Brain pericyte (primary cell): ENCODE data around the gene PPP1R1C.
"Not testable (repeated sequence)": the region's sequence is repeated elsewhere in the genome, so short reads cannot be mapped to it uniquely, and the experiment has no call there.

Experiments used
- DNase-seq: peaks from one replicate; pipeline ENCODE4 v3.0.0-alpha.2; 2012; ENCODE audit warnings: low read depth, low spot score

Gene PPP1R1C

DNA sequence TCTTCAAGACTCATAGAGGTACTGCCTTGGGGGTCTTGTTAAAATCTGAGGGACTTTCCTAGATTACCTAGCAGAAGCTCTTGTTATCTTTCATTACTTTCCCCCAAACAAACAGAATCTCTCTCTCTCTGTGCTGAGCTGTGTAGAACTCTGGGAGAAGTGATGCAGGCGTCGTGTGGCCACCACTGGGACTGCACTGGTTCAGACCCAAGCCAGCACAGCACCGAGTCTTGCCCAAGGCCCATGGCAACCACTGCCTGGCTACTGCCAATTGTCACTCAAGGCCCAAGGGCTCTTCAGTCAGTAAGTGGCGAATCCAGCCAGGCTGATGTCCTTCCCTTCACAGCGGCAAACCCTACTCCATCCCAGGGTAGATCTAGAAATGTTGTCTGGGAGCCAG, 28.6 kb downstream of the PPP1R1C start:
- no peak for DNase-seq

DNA sequence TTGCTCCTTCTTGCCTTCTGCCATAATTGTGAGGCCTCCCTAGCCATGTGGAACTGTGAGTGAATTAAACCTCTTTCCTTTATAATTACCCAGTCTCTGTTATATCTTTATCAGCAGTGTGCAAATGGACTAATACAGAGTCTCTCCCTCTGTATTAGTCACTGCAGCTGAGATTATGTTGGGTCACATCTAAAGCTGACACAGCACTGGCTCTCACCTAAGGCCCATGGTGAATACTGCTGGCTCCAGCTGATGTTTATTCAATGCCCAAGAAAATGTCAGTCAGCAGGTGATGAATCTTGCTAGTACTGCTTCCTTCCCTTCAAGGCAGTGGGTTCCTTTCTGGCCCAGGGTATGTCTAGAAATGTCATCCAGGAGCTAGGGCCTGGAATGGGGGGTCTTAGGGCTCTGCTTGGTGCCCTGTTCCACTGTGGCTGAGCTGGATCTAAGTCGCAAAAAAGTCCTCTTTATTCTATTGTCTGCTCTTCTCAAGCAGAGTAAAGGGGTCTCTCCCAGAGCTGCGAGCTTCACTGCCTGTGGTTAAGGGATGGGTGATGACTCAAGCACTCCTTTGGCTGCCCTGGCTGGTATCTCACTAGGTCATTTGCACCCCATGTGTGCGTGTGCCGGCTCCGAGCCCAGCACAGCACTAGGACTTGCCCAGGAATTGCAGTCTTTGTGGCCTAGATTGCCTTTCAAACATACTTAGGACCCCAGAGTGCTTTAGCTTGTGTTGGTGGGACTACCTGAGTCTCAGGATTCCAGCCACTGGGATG, 29.9 kb downstream of the PPP1R1C start:
- DNase-seq = no peak

DNA sequence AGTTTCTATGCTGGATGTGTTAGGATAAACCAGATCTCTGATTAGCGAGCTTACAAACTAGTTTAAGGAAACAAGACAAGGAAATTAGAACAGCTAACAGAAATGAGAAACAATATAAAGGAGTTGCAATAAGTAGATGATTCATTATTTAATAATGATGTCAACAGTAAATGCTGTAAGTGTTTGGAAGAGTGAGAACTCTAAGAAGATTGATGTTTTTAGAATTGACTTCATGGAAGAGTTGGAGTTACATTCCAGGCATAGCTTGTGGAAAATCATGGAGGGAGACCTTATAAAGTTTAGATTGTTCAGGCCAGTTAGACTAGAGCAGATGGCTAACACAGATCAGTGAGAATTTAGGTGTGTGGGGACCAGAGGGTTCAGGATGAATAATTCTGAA, 32.6 kb downstream of the PPP1R1C start:
- no peak for DNase-seq

DNA sequence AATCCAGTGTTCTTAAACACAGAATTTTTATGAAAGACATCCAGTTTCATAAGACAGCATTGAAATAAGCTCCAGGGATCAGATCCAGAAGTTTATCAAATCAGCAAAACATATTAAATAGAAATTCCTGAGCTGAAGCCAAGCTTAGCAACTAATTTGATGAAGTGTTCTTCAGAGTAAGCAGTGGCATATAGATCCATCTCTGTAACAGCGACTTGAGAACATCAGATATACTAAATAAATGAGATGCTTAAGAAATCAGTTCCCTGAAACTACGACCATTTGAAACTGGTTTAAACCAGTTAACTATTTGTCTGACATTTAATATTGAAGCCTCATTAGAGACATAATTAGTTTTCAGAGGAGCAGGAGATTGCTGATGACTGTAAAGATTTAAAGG, 34.1 kb downstream of the PPP1R1C start:
- no peak for DNase-seq

DNA sequence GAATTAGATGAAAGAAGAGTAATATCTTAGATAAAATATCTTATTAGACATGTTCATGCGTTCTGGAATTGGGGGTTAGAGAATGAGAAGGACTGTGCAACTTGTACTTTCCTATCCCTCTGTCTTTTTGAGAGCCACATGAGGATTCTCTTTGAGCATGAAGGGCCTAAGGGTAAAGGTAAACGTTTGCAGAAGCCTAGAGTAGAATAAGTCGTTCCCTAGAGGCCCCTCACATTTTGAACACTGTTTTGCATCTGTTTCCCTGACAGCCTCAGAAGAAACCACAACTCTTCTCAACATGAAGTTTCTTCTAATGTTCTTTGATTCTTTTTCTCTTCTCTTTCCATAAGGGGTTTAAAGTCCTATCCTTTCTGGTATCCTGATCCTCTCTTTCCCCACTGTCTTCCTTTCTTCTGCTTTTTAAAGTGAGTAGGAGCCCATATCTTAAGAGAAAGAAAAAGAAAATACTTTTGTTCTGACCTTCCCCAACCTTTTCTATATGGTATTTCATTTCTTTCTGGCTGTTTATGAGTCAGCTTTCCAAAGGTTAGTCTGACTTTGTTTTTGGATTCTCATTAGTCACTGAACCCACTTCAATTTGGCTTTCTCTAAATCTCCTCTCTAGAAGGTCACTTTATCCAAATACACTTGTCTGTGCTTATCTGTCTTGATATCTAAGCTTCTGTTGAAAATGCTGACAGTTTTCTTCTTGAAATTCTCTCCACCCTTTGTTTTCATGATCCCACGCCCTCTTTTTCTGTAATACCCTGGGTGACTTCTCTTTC, 34.8 kb downstream of the PPP1R1C start:
- DNase-seq = peak; percentile 22

DNA sequence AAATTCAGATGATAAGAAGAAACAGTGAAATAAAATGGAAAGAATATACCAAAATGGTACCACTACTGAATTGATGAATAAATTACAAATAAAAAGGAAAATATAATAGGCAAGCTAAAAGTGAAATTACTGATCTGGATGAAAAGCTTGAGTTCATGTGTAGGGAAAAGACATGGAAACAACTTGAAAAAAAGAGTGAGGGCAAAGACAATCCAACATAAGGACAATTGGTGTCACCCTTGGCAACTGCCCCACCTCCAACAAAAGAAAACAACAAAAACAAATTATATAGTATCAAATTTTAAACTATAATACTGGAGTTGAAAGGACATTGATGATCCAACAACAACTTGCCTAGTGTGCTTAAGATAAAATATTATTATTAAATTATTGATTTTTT, 37.6 kb downstream of the PPP1R1C start:
- no peak for DNase-seq

DNA sequence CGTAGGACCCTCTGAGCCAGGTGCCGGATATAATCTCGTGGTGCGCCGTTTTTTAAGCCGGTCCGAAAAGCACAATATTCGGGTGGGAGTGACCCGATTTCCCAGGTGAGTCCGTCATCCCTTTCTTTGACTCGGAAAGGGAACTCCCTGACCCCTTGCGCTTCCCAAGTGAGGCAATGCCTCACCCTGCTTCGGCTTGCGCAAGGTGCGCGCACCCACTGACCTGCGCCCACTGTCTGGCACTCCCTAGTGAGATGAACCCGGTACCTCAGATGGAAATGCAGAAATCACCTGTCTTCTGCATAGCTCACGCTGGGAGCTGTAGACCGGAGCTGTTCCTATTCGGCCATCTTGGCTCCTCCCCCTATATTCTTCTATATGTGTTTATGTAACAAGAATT, 45.2 kb downstream of the PPP1R1C start:
- DNase-seq = not testable (repeated sequence)

DNA sequence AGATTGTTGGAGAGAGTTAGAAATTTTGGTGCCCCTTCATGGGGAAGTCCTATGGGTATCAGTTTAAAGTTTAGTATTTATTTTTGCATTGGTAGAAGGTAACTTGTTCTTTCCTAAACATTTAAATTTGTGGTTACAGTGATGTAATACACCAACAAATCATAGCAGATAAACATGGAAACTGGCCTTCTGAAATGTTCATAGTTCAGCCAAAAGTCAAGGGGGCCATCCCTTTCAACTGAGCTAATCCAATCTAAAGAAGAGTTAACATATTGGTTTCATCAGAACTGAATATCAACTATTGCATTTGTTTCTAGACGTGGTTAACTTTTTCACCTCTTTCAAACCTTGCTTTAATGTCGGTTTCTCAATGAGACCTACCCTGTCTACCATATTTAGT, 46.3 kb downstream of the PPP1R1C start:
- no peak for DNase-seq

DNA sequence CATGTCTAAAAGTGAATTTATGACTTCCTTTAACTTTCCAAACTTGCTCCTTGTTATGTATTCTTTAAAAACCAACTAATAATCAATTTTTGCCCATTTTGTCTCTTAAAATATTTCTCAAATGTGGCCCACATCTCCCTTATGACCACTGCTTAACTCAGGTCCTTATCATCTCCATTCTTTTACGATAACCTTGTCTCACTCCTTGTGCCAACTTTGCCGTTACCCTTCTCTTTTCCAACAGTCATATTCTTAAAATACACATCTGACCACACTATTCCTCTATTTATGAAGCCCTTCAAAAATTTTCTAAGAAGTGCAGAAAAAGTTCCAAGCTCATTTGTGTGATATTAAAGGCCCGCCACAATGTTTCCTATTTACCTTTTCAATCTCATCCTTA, 47.8 kb downstream of the PPP1R1C start:
- DNase-seq = no peak

DNA sequence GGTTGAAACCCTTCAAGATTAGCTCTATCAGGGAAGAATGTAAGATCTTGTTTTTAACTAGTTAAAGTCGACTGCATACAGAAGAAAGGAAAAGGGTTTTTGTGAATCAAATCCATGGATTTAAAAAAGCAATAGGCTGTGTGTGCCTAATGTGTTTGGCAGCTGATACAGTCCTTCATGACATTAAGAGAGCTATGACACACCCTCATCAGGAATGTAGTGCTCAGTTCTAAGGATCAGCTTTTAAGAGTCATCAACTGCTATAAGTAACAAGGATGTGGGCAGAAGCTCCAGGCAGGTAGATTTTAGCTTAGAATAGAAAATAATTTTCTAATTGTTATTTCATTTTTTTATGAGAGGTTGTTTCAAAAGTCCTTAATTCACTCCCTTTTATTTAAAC, 52.9 kb downstream of the PPP1R1C start:
- DNase-seq = no peak

DNA sequence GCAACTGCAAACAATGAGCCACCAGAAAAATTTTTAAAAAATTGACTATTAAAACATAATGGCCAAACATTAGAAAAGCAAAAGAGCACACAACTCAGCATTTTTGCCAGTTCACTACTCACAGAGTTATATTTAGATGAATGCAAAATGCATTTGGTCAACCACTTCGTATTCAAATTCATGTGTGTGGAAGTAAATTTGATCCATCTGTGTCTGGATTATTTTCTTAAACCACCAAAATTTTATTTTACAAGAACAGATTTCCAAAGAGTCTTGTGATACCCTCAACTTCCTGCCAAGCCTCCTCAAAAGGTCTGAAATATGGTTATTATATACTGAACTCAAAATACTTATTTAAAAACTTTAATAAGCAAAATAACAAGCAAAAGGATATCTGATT, 57.4 kb downstream of the PPP1R1C start:
- no peak for DNase-seq

DNA sequence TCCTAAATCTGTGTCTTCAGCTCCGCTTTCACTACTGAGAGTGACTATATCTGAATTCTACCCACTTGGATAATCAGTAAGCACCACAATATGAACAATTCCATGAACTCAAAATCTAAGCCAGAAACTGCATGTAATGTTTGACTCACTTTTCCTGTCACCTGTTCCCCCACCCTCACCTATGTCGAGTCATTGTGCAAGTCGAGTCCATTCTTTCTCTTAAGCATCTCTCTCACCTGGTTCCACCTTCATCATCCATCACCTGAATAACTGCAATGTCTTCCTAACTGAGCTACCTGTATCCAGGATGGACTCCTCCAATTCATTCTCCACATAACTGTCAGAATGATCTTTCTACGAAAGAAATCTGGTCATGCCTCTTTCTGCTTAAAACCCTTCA, 58.2 kb downstream of the PPP1R1C start:
- DNase-seq = no peak

DNA sequence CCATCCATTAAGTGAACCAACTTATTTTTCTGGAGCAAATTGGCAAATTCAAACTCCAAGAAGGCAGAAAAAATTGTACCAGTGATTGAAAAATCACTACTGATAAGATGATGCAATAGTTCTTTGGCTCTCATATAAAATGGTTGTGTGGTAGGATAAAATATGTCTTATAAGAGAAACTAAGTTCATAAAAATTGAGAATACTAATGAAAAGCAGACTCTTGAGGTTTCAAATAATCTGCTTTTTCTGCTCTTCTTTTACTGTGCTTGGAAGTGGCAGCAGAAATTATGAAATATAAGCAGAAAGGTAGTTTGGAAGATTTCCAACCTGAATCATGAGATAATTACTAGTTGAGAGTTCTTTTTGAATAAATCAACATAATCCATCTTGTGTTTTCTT, 61.9 kb downstream of the PPP1R1C start:
- DNase-seq = no peak

DNA sequence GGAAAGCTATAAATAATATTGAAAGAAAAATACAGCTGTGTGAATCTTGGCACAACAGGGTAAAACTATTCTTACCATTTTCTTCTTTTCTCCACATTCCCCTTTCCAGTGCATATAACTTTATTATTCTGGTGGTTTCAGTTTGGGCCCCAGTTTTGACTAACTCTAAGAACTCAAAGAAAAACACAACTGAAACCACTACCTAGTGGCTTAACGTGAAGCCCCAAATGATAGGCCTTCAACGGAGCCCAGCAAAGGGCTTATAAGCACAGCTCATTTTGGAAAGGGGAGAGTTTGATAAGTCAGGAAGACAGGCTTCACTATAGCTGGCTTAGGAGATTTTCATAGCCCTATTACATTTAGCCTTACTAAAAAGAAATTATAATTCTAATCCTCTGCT, 62.4 kb downstream of the PPP1R1C start:
- DNase-seq = no peak

DNA sequence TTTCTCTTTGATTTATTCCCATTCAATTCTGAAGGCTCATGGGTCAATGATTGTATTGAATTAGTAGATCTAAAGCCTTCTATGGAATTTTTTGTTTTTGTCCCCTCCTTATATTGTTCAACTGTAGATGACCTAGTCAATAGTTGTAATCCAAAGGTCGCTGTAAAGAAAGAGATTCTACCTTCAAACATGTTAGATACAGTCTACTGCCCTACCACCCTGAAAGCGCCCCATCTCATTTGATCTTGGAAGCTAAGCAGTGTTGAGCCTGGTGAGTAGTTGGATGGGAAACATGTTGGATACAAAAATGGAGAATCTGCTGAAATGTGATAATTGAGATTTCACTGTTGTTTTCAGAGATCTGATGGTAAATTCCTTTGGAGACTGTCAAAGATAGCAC, 63.0 kb downstream of the PPP1R1C start:
- no peak for DNase-seq

DNA sequence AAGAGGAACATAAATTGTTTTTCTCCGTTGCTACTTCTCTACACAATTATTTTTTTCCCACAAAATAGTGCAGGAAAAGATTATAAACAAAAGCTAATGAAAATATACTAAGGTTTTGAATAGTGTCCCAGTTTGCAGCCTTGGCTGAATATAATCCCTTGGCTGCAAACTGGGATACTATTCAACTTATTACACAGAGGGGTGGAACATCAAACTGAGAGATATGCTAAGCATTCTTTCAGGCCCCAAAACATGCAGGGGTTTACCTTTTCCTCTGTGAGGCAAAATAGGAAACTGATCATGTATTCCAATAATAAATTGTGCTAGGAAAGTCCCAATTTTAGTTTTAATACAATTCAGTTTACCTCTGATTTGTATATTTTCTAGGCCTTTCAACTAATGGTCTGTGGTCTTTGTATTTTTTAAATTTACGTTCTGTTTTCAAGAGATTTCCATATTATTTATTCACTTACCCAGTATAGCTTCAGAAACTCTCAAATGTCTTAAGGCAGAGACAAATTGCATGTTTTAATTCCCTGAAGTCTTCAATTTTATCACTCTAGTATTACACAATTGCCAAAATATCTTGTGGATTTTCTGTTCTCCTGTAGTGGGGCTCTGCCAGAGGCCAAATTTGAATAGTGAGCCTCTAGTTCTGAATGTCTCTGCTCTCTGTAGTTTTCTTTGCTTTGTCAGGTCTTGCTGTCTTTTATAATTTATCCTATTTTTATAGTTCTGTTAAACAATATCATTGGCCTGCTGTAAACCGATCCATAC, 63.9 kb downstream of the PPP1R1C start:
- no peak for DNase-seq

DNA sequence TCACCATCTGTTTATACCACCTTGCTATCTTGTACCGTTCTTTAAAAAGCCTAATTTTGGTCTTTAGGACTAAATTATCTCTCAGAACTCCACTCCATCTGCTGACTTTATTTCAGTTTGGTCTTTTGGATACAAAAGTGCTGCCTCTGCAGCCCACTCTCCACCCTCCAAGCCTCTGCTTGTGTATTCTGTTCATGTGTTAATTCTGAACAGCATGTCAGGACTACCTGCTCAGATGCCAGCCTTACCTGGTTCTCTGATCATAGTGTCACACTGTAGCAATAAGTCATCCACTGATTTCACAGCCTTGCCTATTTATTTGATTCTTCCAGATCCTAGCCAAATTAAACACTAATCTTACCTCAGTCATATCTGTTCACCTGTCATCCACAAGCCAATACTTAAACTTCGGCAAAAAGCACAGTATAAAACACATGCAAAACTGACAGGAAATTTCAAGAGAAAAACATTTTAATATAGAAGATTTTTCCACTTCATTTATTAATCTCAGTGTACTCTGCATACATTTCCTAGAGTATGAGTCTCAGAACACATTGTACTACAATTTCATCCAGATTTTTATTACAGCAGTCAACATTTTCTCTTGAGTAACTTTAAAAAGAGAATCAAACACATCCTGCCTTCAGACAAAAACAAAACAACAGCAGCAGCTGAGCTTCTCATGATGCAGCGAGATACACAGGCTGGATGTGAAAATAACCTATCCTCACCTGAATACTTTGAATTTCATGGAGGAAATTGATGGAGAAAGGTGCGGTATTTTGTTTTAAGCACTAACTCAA, 64.9 kb downstream of the PPP1R1C start:
- DNase-seq = no peak

DNA sequence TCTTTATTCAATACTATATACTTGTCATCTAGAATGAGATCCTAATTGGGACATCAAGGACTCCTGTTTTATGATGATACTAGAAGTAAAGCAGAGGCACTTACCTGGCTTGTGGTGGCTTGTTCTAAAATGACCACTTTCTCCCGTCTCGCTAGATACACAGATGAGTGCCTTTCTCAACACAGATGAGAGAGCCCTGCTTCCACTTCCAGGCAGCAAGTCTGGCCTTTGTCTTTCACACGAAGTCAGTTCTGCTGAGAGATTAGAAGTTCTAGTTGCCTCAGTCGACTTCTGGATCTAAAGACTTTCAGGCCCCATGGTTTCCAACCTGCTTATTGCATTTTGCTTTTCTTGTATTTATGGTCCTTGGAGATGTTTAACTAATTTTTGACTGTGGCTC, 70.3 kb downstream of the PPP1R1C start:
- no peak for DNase-seq

DNA sequence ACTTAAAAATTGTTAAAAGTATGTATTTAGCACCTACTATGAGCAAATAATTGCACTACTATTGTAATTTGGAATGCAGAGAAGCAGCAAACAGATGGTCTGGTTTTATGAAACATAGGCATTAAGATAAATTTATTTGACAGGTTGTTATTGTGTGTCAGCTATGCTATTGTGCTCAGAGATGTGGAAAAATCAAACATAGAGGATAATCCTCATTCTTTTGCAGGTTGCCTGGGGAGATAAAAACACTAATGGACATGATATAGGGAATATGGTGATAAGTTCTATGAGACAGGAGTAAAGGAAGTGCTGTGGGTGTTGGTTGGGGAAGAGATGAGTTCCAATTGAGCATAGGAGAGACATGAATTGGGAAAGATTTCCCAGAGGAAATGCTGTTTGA, 71.3 kb downstream of the PPP1R1C start:
- DNase-seq = no peak

DNA sequence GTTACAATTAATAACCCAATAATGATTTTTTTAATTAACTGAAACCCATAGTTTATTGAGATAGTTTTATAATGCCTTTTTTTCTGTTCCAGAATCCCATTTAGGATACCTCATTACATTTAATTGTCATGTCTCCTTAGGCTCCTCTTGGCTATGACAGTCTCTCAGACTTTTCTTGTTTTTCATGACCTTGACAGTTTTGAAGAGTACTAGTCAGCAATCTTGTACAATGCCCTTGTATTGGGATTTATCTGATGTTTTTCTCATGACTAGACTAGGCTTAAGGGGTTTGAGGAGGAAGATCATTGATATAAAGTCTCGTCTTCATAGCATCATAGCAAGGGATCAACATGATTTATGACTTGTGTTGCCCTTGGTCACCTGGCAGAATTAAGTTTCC, 72.4 kb downstream of the PPP1R1C start:
- no peak for DNase-seq

DNA sequence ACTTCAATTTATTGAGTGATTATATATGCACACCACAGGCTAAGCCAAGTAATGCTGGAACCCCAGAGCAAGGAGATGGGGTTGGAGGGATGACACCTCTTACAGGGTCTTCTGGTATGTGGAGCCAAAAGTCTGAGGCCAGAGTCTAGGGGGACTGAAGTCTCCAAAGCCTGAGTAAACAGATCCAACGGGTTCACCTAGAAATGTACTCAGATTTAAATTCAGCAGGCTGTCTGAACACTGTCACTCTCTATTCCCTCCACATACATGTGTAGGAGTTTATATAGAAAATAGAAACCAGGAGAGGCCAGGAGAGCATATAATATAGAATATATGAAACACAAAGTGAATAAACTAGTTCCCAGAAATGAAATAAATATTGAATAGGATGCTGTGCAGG, 76.1 kb downstream of the PPP1R1C start:
- DNase-seq = no peak
